PC-3 (cell line): ENCODE results near the gene TNK1. TPM values are rescaled to one million over a fixed set of nuclear protein-coding genes. Genes with fewer than 3 reads are reported as not detected.

Experiments
- ATAC-seq: fragments of 200-7000 bp; cut with Tn5 transposase; 2 replicates; pipeline ENCODE4 v1.9.1; 2020; ENCODE audit warnings: mild to moderate bottlenecking, moderate library complexity
- BruUV-seq: library from RNA; stranded (reverse); fragments of 400-500 nt; replicated peaks from 2 replicates; lab custom pipeline; 2021; lab: Mats Ljungman, UMichigan
- CTCF ChIA-PET: fragments of 300-600 bp; sonication (Branson Sonifier 250); formaldehyde crosslinking; loops from one replicate; lab custom pipeline; 2022; ENCODE audit warnings: antibody characterized with exemption; lab: Charles Lee
- POLR2A ChIA-PET: fragments of 300-600 bp; sonication (Branson Sonifier 250); formaldehyde crosslinking; loops from one replicate; lab custom pipeline; 2022; ENCODE audit warnings: antibody characterized with exemption; ENCODE audit not compliant: unreplicated experiment; lab: Charles Lee
- DNase-seq: peaks from one replicate; pipeline ENCODE4 v3.0.0-alpha.2; 2015
- H2AFZ ChIP-seq: fragments of 300-600 bp; sonication (generic); 2 replicates; pipeline ENCODE4 v1.6.0; 2016; ENCODE audit warnings: antibody characterized with exemption, low read length
- H3F3A ChIP-seq: fragments of 300-600 bp; sonication (generic); one replicate; pipeline ENCODE4 v1.6.0; 2017; ENCODE audit warnings: antibody characterized with exemption, low read length, control low read depth, mild to moderate bottlenecking; ENCODE audit not compliant: unreplicated experiment
- H3K27ac ChIP-seq: fragments of 300-600 bp; sonication (generic); 2 replicates; pipeline ENCODE4 v1.5.1; 2016; ENCODE audit warnings: mild to moderate bottlenecking, low read length
- H3K27me3 ChIP-seq: fragments of 300-600 bp; sonication (generic); 2 replicates; pipeline ENCODE4 v1.6.1; 2016; ENCODE audit warnings: low read length, mixed read lengths
- H3K36me3 ChIP-seq: fragments of 300-600 bp; sonication (generic); 2 replicates; pipeline ENCODE4 v1.6.1; 2016; ENCODE audit warnings: low read depth, mixed run types, low read length, mixed read lengths
- H3K4me1 ChIP-seq: fragments of 300-600 bp; sonication (generic); 2 replicates; pipeline ENCODE4 v1.5.1; 2016; ENCODE audit warnings: low read length; ENCODE audit not compliant: insufficient read depth
- H3K4me2 ChIP-seq: fragments of 300-600 bp; sonication (generic); 2 replicates; pipeline ENCODE4 v1.6.0; 2016; ENCODE audit warnings: low read length
- H3K4me3 ChIP-seq: fragments of 300-600 bp; sonication (generic); 2 replicates; pipeline ENCODE4 v1.5.1; 2016; ENCODE audit warnings: mild to moderate bottlenecking, low read length, mixed read lengths
- H3K79me2 ChIP-seq: fragments of 300-600 bp; sonication (generic); 2 replicates; pipeline ENCODE4 v1.6.1; 2017; ENCODE audit warnings: low read length, mixed read lengths
- H3K9ac ChIP-seq: fragments of 300-600 bp; sonication (generic); 2 replicates; pipeline ENCODE4 v1.6.0; 2016; ENCODE audit warnings: mild to moderate bottlenecking, low read length
- H3K9me2 ChIP-seq: fragments of 300-600 bp; sonication (generic); replicated peaks from 2 replicates; pipeline ENCODE4 v1.6.1; 2016; ENCODE audit warnings: mixed run types, low read length, mixed read lengths
- H3K9me3 ChIP-seq: fragments of 300-600 bp; sonication (generic); 2 replicates; pipeline ENCODE4 v1.6.1; 2016; ENCODE audit warnings: low read length, mixed read lengths
- H4K20me1 ChIP-seq: fragments of 300-600 bp; sonication (generic); 2 replicates; pipeline ENCODE4 v1.6.1; 2016; ENCODE audit warnings: low read length, mixed read lengths
- CTCF ChIP-seq: fragments of 300-600 bp; sonication (generic); conservative IDR thresholded peaks from 2 replicates; pipeline ENCODE4 v1.5.1; 2017; ENCODE audit warnings: antibody characterized with exemption, low read depth, mild to moderate bottlenecking, low read length
- EZH2 ChIP-seq: fragments of 300-600 bp; sonication (generic); IDR thresholded peaks from one replicate; pipeline ENCODE4 v1.6.1; 2017; ENCODE audit warnings: antibody characterized with exemption, mild to moderate bottlenecking, low read length; ENCODE audit not compliant: unreplicated experiment
- EZH2phosphoT487 ChIP-seq: fragments of 300-600 bp; sonication (generic); IDR thresholded peaks from 2 replicates; pipeline ENCODE4 v1.6.1; 2018; ENCODE audit warnings: mild to moderate bottlenecking, antibody characterized with exemption, low read length, borderline replicate concordance
- intact Hi-C: fragments of 100-400 bp; cut with micrococcal nuclease; formaldehyde crosslinking; loops from 2 replicates; pipeline ENCODE4 v1.9.0; 2023
- total RNA-seq: library from RNA; depleted of rRNA; stranded (reverse); fragments of >200 nt; gene quantifications from 2 replicates; pipeline ENCODE4 v1.2.3, GENCODE V29; 2014

The TNK1 gene
- total RNA-seq, 1 experiment from 2014 or later = 10.8 TPM

GRCh38 chr17:7436556-7437368 lies 55.9 kb downstream of the TNK1 start:
- Histone ChIP-seq H3K4me2 (peak overlapping the region; percentile 85), H3K9me3 (no peaks in the 10 kb centered on the region), H2AFZ (peak overlapping the region; percentile 57), H3K27ac (peak overlapping the region; percentile 40), H4K20me1 (no peaks in the 10 kb centered on the region), H3K79me2 (0 out of 2 replicates have a peak, but pooled peaks cover 5% of the 10 kb centered on the region), H3F3A (no peaks in the 10 kb centered on the region), H3K4me1 (peaks cover 4% of the 10 kb centered on the region; the same call in 1 of the 2 replicates), H3K9ac (peak overlapping the region; percentile 70), H3K9me2 (no peaks in the 10 kb centered on the region), H3K36me3 (no peaks in the 10 kb centered on the region), H3K4me3 (peak overlapping the region; percentile 71), H3K27me3 (no peaks in the 10 kb centered on the region)
- no peak for TF ChIP-seq EZH2phosphoT487
- TF ChIP-seq CTCF = peak; percentile 70
- BruUV-seq = no TSS peak
- CTCF ChIA-PET = interaction anchor here (0.6 to 1.7 kb wide), 6 partner anchors 33 to 178 kb away, joined by 3 to 9 read pairs (median 4); partner anchors contain the start of gene TMEM256
- intact Hi-C loops = loop anchor here (5.0 kb wide), 2 partner anchors 84 to 251 kb away; partner anchors contain the start of genes KCTD11, TP53 and WRAP53
- POLR2A ChIA-PET = no interaction called here
- ATAC-seq (peak; percentile 72), DNase-seq (peak; percentile 89)

- no TSS peak for BruUV-seq
- H3K79me2 ChIP-seq = 0 out of 2 replicates have a peak, but pooled peaks cover 5% of the 10 kb centered on the region
- H3K27me3 ChIP-seq = no peaks in the 10 kb centered on the region
- no peak for DNase-seq
- CTCF ChIA-PET = interaction anchor here (0.6 to 1.7 kb wide), 5 partner anchors 34 to 179 kb away, joined by 3 to 9 read pairs (median 6); partner anchors contain the start of gene TMEM256
- no peaks in the 10 kb centered on the region for H4K20me1 ChIP-seq
- no peak overlapping the region for H3K27ac ChIP-seq
- peak overlapping the region; percentile 57; the same call in 1 of the 2 replicates for H2AFZ ChIP-seq
- peak overlapping the region; percentile 70; the same call in 1 of the 2 replicates for H3K9ac ChIP-seq
- peaks cover 4% of the 10 kb centered on the region; the same call in 1 of the 2 replicates for H3K4me1 ChIP-seq
- H3K9me2 ChIP-seq = no peaks in the 10 kb centered on the region
- POLR2A ChIA-PET = no interaction called here
- peak overlapping the region; percentile 71 for H3K4me3 ChIP-seq
- H3K4me2 ChIP-seq = peak overlapping the region; percentile 85
- intact Hi-C loops = loop anchor here (5.0 kb wide), 2 partner anchors 85 to 250 kb away; partner anchors contain the start of genes KCTD11, TP53 and WRAP53
- ATAC-seq = no peak
- no peaks in the 10 kb centered on the region for H3K36me3 ChIP-seq
- TF ChIP-seq EZH2phosphoT487 = no peak
- no peak for TF ChIP-seq EZH2
- no peak for TF ChIP-seq CTCF
- H3F3A ChIP-seq = no peaks in the 10 kb centered on the region
- H3K9me3 ChIP-seq = no peaks in the 10 kb centered on the region
Observed at GRCh38 chr17:7437369-7437863, 56.5 kb downstream of the TNK1 start.
